GM23338 (cell line): ENCODE data around the gene ACOXL. TPM values are rescaled to one million over a fixed set of nuclear protein-coding genes. Genes with fewer than 3 reads are reported as not detected.

Experiments
- ATAC-seq: fragments of 200-7000 bp; cut with Tn5 transposase; 3 replicates; pipeline ENCODE4 v1.9.1; 2020
- DNase-seq: peaks from one replicate; pipeline ENCODE4 v3.0.0-alpha.2; 2015; ENCODE audit warnings: low spot score
- H2AFZ ChIP-seq: fragments of 200-600 bp; sonication (generic); 2 replicates; pipeline ENCODE4 v1.8.0; 2016; ENCODE audit warnings: antibody characterized with exemption, mild to moderate bottlenecking, moderate library complexity
- H3F3A ChIP-seq: fragments of 200-600 bp; sonication (generic); replicated peaks from 2 replicates; pipeline ENCODE4 v1.8.0; 2017; ENCODE audit warnings: antibody characterized with exemption, mixed run types, low read depth
- H3K27ac ChIP-seq: fragments of 200-600 bp; sonication (generic); 2 replicates; pipeline ENCODE4 v1.6.1; 2016; ENCODE audit warnings: low read depth
- H3K27me3 ChIP-seq: fragments of 200-600 bp; sonication (generic); 2 replicates; pipeline ENCODE4 v1.8.0; 2016; ENCODE audit warnings: mild to moderate bottlenecking, mixed run types, moderate library complexity; ENCODE audit not compliant: insufficient read depth
- H3K36me3 ChIP-seq: fragments of 200-600 bp; sonication (generic); 2 replicates; pipeline ENCODE4 v1.8.0; 2016; ENCODE audit warnings: mild to moderate bottlenecking; ENCODE audit not compliant: insufficient read depth
- H3K4me1 ChIP-seq: fragments of 200-600 bp; sonication (generic); 2 replicates; pipeline ENCODE4 v1.8.0; 2016; ENCODE audit warnings: mild to moderate bottlenecking, moderate library complexity; ENCODE audit not compliant: insufficient read depth
- H3K4me2 ChIP-seq: fragments of 200-600 bp; sonication (generic); 2 replicates; pipeline ENCODE4 v1.7.1; 2017; ENCODE audit warnings: mixed run types
- H3K4me3 ChIP-seq: fragments of 200-600 bp; sonication (generic); 2 replicates; pipeline ENCODE4 v1.6.1; 2016; ENCODE audit warnings: mixed run types
- H3K79me2 ChIP-seq: fragments of 200-600 bp; sonication (generic); replicated peaks from 2 replicates; pipeline ENCODE4 v1.8.0; 2017; ENCODE audit warnings: mild to moderate bottlenecking; ENCODE audit not compliant: insufficient read depth
- H3K9me2 ChIP-seq: fragments of 200-600 bp; sonication (generic); 2 replicates; pipeline ENCODE4 v1.8.0; 2017; ENCODE audit not compliant: insufficient read depth
- H4K20me1 ChIP-seq: fragments of 200-600 bp; sonication (generic); replicated peaks from 2 replicates; pipeline ENCODE4 v1.8.0; 2017; ENCODE audit warnings: mild to moderate bottlenecking; ENCODE audit not compliant: insufficient read depth
- H3K27ac Mint-ChIP-seq: 2 replicates; pipeline ENCODE4 v1.8.0; 2020; ENCODE audit warnings: inconsistent platforms, mild to moderate bottlenecking, moderate library complexity, mixed read lengths
- H3K27me3 Mint-ChIP-seq: 3 replicates; pipeline ENCODE4 v1.8.0; 2022; ENCODE audit warnings: low read depth, mild to moderate bottlenecking, moderate library complexity, mixed read lengths, inconsistent platforms; ENCODE audit not compliant: insufficient read depth, poor library complexity
- H3K36me3 Mint-ChIP-seq: 3 replicates; pipeline ENCODE4 v1.8.0; 2021; ENCODE audit warnings: low read depth, mild to moderate bottlenecking, inconsistent platforms, moderate library complexity, mixed read lengths
- H3K4me1 Mint-ChIP-seq: 3 replicates; pipeline ENCODE4 v1.8.0; 2020; ENCODE audit warnings: mild to moderate bottlenecking, inconsistent platforms, mixed read lengths
- H3K4me3 Mint-ChIP-seq: 3 replicates; pipeline ENCODE4 v1.8.0; 2021; ENCODE audit warnings: moderate library complexity, mild to moderate bottlenecking, inconsistent platforms, mixed read lengths
- H3K9me3 Mint-ChIP-seq: 3 replicates; pipeline ENCODE4 v1.8.0; 2020; ENCODE audit warnings: moderate library complexity, mild to moderate bottlenecking, inconsistent platforms, mixed read lengths
- CREB1 ChIP-seq: fragments of 250-450 bp; sonication (Bioruptor Pico); IDR thresholded peaks from 2 replicates; pipeline ENCODE4 v1.5.0; 2020; ENCODE audit warnings: low read depth, mild to moderate bottlenecking, moderate library complexity
- CTCF ChIP-seq, 2 experiments: fragments of 200-600 bp in 1 of 2; sonication (generic) in 1 of 2; conservative IDR thresholded peaks; 2 replicates each; pipeline versions ENCODE4 v1.5.1 to v1.6.1; 2016 to 2017; ENCODE audit warnings: antibody characterized with exemption in 2 of 2, low read depth in 2 of 2, mild to moderate bottlenecking in 2 of 2, moderate library complexity in 1 of 2
- ETS1 ChIP-seq: IDR thresholded peaks from 2 replicates; pipeline ENCODE4 v1.6.1; 2016; ENCODE audit warnings: antibody characterized with exemption
- EZH2phosphoT487 ChIP-seq: fragments of 200-600 bp; sonication (generic); IDR thresholded peaks from one replicate; pipeline ENCODE4 v1.8.1; 2018; ENCODE audit warnings: antibody characterized with exemption; ENCODE audit not compliant: unreplicated experiment
- JUNB ChIP-seq: IDR thresholded peaks from one replicate; pipeline ENCODE4 v1.6.1; 2016; ENCODE audit warnings: antibody characterized with exemption; ENCODE audit not compliant: unreplicated experiment
- NANOG ChIP-seq: IDR thresholded peaks from 2 replicates; pipeline ENCODE4 v1.6.1; 2016; ENCODE audit warnings: antibody characterized with exemption, borderline replicate concordance
- REST ChIP-seq: IDR thresholded peaks from one replicate; pipeline ENCODE4 v1.6.1; 2018; ENCODE audit warnings: antibody characterized with exemption; ENCODE audit not compliant: unreplicated experiment
- STAT1 ChIP-seq: IDR thresholded peaks from one replicate; pipeline ENCODE4 v1.6.1; 2016; ENCODE audit warnings: antibody characterized with exemption; ENCODE audit not compliant: unreplicated experiment
- ZNF114 ChIP-seq: fragments of 250-450 bp; sonication (Bioruptor Pico); IDR thresholded peaks from 2 replicates; pipeline ENCODE4 v1.5.0; 2020; ENCODE audit warnings: mild to moderate bottlenecking, moderate library complexity
- ZNF331 ChIP-seq: fragments of 250-450 bp; sonication (Bioruptor Pico); IDR thresholded peaks from 2 replicates; pipeline ENCODE4 v1.5.0; 2020; ENCODE audit warnings: low read depth, mild to moderate bottlenecking, moderate library complexity
- ZNF462 ChIP-seq: fragments of 250-450 bp; sonication (Bioruptor Pico); IDR thresholded peaks from 2 replicates; pipeline ENCODE4 v1.5.0; 2020; ENCODE audit warnings: mild to moderate bottlenecking, moderate library complexity
- polyA plus RNA-seq: library from polyadenylated mRNA; unstranded; fragments of >200 nt; fragmentation: Nextera tagmentation; extraction: Ambion mirVana; gene quantifications from 2 replicates; pipeline ENCODE4 v1.2.1, GENCODE V29; 2016
- total RNA-seq: library from RNA; depleted of rRNA; stranded (reverse); fragments of >200 nt; shearing (Covaris generic); gene quantifications from 2 replicates; pipeline ENCODE4 v1.2.3, GENCODE V29; 2014

ACOXL gene
- total and polyA plus RNA-seq, 2 experiments from 2014 or later = 9.0 to 14.7 TPM

- Mint-ChIP-seq H3K27ac (0 out of 2 replicates have a peak overlapping the region, but pooled peaks have one; percentile 21), H3K36me3 (no peaks in the 10 kb centered on the region; the same call in 2 of the 3 replicates), H3K27me3 (no peaks in the 10 kb centered on the region), H3K4me1 (peaks cover 8% of the 10 kb centered on the region), H3K9me3 (no peaks in the 10 kb centered on the region), H3K4me3 (no peak overlapping the region)
- no peak overlapping the region for H3K27ac ChIP-seq
- H3F3A ChIP-seq = no peaks in the 10 kb centered on the region
- TF ChIP-seq STAT1 = no peak
- no peak for TF ChIP-seq ZNF114 (CRISPR knock-in tag)
- TF ChIP-seq CTCF (conservative IDR thresholded peaks at IDR 0.05; ENCODE audit: low read depth in 2 of 2) = no peak
- TF ChIP-seq NANOG = no peak
- TF ChIP-seq JUNB = no peak
- no peak for TF ChIP-seq EZH2phosphoT487
- TF ChIP-seq ETS1 = no peak
- no peak for TF ChIP-seq ZNF462 (CRISPR knock-in tag)
- TF ChIP-seq CREB1 (CRISPR knock-in tag) = no peak
- TF ChIP-seq ZNF331 (CRISPR knock-in tag) = no peak
- no peak for TF ChIP-seq REST
- no peaks in the 10 kb centered on the region for H3K9me2 ChIP-seq
- H3K79me2 ChIP-seq = no peaks in the 10 kb centered on the region
- H3K4me3 ChIP-seq = no peak overlapping the region
- no peaks in the 10 kb centered on the region for H3K4me1 ChIP-seq
- no peak overlapping the region for H2AFZ ChIP-seq
- DNase-seq (no peak), ATAC-seq (no peak)
- H4K20me1 ChIP-seq = no peaks in the 10 kb centered on the region
- H3K4me2 ChIP-seq = no peak overlapping the region
- H3K27me3 ChIP-seq = no peaks in the 10 kb centered on the region
- H3K36me3 ChIP-seq = no peaks in the 10 kb centered on the region
Measured at GRCh38 chr2:110991911-110992310, 259.5 kb downstream of the ACOXL start.
